ENCODE data around the gene SELENOO.

The SELENOO gene

GRCh38 chr22:50184004-50184901, 16.6 kb upstream of the SELENOO start:
- DNase-seq (ENCODE audit: low read depth in 2 of 2): no peak

DNA sequence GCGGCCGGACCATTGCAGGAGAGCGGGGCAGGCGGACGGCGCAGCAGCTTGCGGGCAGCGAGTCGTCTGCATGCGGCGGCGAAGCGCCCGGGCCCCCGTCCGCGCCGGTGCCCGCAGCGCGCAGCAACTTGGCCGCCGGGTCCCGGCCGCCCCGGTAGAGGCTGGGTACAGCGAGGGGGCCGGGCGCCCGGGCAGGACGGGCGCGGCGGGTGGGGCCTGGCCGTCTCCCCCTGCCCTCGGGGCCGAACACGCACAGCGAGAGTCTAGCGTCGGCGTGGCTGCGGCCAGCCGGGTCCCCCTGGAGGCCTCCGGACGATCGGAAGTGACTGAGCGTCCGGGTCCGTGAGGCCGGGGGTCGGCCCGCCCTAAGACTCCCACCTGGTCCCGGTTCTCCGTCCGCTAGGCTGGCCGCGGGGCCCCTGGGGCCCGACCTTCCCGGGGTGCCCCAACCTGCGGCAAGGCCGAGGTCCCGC, 15.9 kb upstream of the SELENOO start:
- no peak for DNase-seq (ENCODE audit: low read depth in 2 of 2)

- DNase-seq (ENCODE audit: low read depth in 2 of 2): peak; percentile 83 to 85
Observed at GRCh38 chr22:50185375-50186087, 15.3 kb upstream of the SELENOO start, which contains the start of gene TRABD. Gene TRABD, plus strand, starts transcription at chr22:50185913. Its CDS starts 7,148 bp downstream, at chr22:50193061.

DNA sequence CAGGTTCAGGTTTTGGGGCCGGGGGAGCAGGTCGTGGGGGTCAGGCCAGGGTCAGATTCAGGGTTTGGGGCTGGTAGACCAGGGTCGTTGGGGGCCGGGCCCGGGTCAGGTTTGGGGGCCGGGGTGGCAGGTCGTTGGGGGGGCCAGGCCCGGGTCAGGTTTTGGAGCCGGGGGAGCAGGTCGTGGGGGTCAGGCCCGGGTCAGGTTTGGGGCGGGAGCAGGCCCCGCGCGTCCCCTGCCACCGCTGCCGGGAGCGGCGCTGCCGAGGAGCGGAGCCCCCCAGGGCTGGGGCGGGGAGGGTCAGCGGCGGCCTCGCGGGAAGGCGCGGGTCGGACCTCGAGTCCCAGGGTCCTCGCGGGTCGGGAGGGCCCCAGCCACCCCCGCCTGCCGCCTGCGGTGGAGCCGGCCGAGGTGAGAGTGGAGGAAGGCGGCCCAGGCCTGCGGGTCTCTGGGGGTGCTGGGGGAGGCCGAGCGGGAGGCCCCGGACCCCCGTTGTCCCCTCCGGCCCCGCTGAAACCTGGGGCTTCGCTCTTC, 14.6 kb upstream of the SELENOO start:
- DNase-seq (ENCODE audit: low read depth in 2 of 2): no peak

DNA sequence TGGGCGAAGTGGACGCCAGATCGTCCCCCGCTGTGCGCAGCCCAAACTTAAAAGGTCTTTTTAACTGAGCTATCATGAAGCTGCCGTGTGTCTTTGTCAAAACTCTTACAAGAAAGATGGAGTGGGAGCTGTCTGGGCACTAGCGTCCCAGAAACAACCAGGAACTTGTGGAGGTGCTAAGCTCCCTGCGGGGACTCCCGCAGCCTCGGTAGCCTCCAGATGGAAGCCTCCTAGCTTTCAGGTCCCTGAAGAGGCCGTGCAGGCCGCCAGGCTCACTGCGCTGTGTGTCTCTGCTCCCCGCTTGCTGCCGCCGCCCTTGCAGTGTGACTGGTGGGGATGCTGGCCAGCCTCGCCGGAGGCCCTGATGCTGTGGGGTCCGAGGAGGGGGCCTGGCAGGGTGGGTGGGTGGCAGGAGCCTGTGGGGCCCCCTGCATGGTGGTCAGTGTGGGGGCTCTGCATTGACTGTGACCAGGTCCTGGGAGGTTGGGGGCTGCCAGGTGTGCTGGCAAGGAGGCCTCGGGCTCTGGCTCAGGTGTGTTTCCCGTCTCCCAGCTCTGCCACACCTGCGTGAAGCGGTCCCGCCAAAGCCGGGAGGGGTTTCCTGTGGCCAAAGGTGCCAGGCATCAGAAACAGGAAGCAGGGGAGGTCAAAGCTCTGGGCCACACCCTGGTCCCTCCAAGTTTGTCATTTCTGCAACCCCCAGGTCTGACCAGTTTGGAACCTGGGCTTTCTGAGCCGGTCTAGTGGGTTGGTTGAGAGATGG, 13.9 kb upstream of the SELENOO start:
- no peak for DNase-seq (ENCODE audit: low read depth in 2 of 2)

DNA sequence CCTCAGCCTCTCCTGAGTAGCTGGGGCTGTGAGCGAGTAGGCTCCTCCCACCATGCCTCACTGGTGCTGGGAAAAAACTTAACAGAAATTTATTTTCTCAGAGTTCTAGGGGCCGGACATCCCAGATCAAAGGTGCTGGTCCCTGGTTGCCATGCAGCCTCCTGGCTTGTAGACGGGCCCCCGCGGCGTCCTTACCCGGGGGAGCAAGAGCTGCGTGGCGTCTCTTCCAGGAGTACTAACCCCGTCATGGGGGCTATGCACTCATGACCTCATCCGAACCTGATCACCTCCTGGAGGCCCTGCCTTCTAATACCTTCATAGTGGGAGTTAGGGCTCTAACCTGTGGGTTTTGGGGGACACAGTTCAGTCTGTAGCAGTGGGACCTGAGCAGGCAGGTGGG, 12.5 kb upstream of the SELENOO start:
- no peak for DNase-seq (ENCODE audit: low read depth in 2 of 2)

GRCh38 chr22:50189184-50189848, 11.5 kb upstream of the SELENOO start:
- no peak for DNase-seq (ENCODE audit: low read depth in 2 of 2)

DNA sequence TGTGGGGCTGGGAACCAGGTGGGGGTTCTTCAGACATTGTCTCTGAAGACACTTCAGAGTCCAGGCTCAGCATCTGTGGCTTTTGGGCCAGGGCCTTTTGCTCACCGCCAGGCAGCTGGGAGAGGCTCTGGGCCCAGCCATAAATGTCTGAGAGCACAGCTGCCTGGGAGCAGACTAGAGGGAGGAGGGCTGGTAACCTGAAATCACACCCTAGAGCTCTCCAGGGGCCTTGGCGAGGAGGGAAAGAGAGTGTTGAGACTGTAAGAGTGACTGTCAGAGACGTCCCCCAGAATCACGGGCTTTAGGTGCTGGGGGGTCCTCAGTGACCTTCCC, 11.0 kb upstream of the SELENOO start:
- no peak for DNase-seq (ENCODE audit: low read depth in 2 of 2)

- DNase-seq (ENCODE audit: low read depth in 2 of 2): peak; percentile 58 to 67
Observed at GRCh38 chr22:50190182-50190940, 10.4 kb upstream of the SELENOO start.

- peak; percentile 59 to 71 for DNase-seq (ENCODE audit: low read depth in 2 of 2)
Observed at GRCh38 chr22:50190941-50191741, 9.7 kb upstream of the SELENOO start.

GRCh38 chr22:50192436-50193204, 8.2 kb upstream of the SELENOO start:
- DNase-seq (ENCODE audit: low read depth in 2 of 2): no peak

DNA sequence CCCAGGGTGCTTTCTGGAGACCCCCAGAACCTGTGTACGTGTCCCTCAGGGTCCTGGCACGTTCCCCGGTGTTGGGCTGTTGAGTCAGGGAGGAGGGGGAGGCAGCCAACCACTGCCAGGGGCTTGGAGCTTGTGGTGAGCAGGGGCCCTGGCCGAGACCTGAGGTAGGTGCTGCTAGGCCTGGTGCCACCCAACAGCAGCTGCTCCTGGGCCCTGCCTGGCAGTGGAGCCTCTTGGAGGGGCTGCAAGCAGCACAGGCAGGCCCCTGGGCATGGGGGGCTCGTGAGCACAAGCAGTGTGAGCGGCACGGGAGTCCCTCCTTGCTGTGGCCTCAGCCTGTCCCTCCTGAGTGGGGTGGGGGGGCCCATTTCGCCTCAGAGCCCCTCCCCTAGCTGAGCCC, 7.2 kb upstream of the SELENOO start:
- DNase-seq (ENCODE audit: low read depth in 2 of 2): no peak

- DNase-seq (ENCODE audit: low read depth in 2 of 2): no peak
Observed at GRCh38 chr22:50194037-50194805, 6.6 kb upstream of the SELENOO start.

DNA sequence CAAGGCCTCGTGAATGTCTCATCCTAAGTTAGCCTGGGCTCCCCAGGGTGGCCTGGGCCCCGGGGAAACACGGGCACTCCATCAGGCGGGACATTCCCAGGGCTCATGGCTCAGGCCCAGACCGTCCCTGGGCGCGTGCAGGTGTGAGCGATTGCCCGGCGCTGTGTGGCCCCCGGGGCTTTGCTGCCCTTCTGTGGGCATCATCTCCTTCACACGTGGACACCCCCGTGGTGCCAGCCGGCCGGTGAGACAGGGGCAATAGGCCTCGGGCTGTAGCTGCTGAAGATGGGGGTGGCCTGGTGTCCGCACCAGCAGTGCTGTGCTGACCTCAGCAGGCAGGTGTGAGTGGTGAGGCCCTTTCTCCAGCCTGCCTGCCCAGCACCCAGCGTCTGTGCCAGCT, 4.6 kb upstream of the SELENOO start:
- no peak for DNase-seq (ENCODE audit: low read depth in 2 of 2)

DNA sequence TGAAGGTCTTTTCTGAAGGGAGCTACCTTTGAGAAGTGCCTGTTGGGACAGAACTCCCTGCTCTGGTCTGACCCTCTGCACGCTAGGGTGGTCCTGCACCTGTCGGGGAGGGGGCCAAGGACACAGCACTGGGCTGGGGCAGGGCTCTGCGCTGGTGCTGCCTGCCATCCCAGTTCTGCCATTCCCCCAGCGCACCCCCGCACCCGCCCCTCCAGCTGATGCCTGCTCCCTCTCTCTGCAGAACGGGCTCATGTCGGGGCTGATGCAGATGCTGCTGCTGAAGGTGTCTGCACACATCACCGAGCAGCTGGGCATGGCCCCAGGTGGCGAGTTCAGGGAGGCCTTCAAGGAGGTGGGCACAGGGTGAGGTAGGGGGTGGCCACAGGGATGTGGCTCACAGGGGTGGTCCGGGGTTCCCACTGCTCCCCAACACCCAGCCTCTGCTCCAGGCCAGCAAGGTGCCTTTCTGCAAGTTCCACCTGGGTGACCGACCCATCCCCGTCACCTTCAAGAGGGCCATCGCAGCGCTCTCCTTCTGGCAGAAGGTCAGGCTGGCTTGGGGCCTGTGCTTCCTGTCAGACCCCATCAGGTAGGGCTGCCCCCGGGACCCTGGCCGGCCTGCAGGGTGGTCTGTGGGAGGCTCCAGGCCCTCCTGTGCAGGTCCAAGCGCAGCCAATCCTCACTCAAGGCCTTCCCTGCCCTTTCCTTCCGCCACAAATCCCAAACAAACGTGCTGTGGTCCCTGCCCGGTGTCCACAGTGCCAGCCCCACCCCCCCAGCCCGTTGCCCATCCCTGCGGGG, 3.6 kb upstream of the SELENOO start:
- DNase-seq (ENCODE audit: low read depth in 2 of 2): no peak

DNA sequence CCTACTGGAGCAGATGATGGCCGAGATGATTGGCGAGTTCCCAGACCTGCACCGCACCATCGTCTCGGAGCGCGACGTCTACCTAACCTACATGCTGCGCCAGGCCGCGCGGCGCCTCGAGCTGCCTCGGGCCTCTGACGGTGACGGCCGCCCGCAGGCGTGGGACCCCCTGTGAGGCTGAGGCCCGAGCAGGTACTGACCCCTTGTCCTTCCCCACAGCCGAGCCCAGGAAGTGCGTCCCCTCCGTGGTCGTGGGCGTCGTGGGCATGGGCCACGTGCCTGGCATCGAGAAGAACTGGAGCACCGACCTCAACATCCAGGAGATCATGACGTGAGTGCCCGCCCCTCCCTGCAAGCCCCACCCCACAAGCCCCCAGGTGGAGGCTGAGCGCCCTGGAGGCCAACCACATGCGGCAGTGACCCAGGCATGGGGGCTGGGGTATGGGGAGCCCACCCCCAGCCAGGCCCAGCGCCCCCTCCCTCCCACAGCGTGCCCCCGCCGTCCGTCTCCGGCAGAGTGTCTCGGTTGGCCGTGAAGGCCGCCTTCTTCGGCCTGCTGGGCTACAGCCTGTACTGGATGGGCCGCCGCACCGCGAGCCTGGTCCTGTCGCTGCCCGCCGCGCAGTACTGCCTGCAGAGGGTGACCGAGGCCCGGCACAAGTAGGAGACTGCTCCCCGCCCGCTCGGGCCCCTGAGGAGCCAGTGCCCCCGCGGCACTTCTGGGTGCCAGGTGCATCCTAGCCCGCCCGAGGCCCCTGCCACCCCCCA, 2.8 kb upstream of the SELENOO start:
- no peak for DNase-seq (ENCODE audit: low read depth in 2 of 2)

GRCh38 chr22:50198624-50199017, 2.2 kb upstream of the SELENOO start:
- no peak for DNase-seq (ENCODE audit: low read depth in 2 of 2)
